Sigmoid colon (tissue), 4 donors: Measurements from ENCODE around the gene LRRC46.

ENCODE experiments used
- CTCF ChIP-seq, 4 experiments: fragments of 450-650 bp in 3 of 4; fragments of 200-600 bp in 1 of 4; IDR thresholded peaks; one replicate each; pipeline ENCODE4 v1.5.1; 2016 to 2019; ENCODE audit warnings: antibody characterized with exemption in 4 of 4, mild to moderate bottlenecking in 3 of 4, moderate library complexity in 2 of 4
- EP300 ChIP-seq, 4 donors: sonication (generic); formaldehyde crosslinking; IDR thresholded peaks; one replicate each; pipeline ENCODE4 v1.6.1; 2017; ENCODE audit warnings: antibody characterized with exemption in 4 of 4
- POLR2A ChIP-seq, 2 donors: fragments of 450-650 bp; IDR thresholded peaks; one replicate each; pipeline ENCODE4 v1.6.1; 2016; ENCODE audit warnings: antibody characterized with exemption in 2 of 2, mild to moderate bottlenecking in 2 of 2, moderate library complexity in 2 of 2
- POLR2AphosphoS5 ChIP-seq, 4 donors: sonication (generic); formaldehyde crosslinking; IDR thresholded peaks; one replicate each; pipeline ENCODE4 v1.6.1; 2017; ENCODE audit warnings: antibody characterized with exemption in 4 of 4

GRCh38 chr17:47851764-47852112 is 20.3 kb downstream of the LRRC46 start:
- TF ChIP-seq CTCF (IDR thresholded peaks at IDR 0.05), result no peak
- TF ChIP-seq POLR2AphosphoS5 (IDR thresholded peaks at IDR 0.05), result no peak
- no peak for TF ChIP-seq POLR2A (IDR thresholded peaks at IDR 0.05)
- TF ChIP-seq EP300 (IDR thresholded peaks at IDR 0.05), result no peak
